NK-92 (cell line): ENCODE measurements around the gene GUCY2C.

ENCODE experiments used
- DNase-seq: peaks from one replicate; lab custom pipeline; 2025; ENCODE audit not compliant: unreplicated experiment; lab: John Stamatoyannopoulos, UW

The GUCY2C gene

GRCh38 chr12:14575585-14575984, 120.8 kb downstream of the GUCY2C start:
- no peak for DNase-seq

GRCh38 chr12:14573118-14573517, 123.3 kb downstream of the GUCY2C start:
- DNase-seq: no peak

GRCh38 chr12:14572401-14572800, 124.0 kb downstream of the GUCY2C start:
- DNase-seq: no peak

- DNase-seq: no peak
These were observed 124.6 kb downstream of the GUCY2C start for GRCh38 chr12:14571779-14572178.

- DNase-seq: no peak
These were observed 126.2 kb downstream of the GUCY2C start for GRCh38 chr12:14570231-14570630.

- DNase-seq: no peak
These were observed 128.8 kb downstream of the GUCY2C start, which contains the start of gene PLBD1 for GRCh38 chr12:14567351-14568162. TSS of gene PLBD1 (minus strand) at chr12:14567883. CDS start at chr12:14567696, 187 bp downstream.

- DNase-seq: no peak
These were observed 132.0 kb downstream of the GUCY2C start for GRCh38 chr12:14564336-14564959.

GRCh38 chr12:14563046-14563445, 133.4 kb downstream of the GUCY2C start:
- DNase-seq: no peak
